Pancreas (tissue), 10 donors: Measurements from ENCODE around the gene RPN2. TPM values are rescaled to one million over a fixed set of nuclear protein-coding genes. Genes with fewer than 3 reads are reported as not detected.

Source experiments
- ATAC-seq, 4 donors: fragments of 200-7000 bp; cut with Tn5 transposase; one replicate each; pipeline versions ENCODE4 v1.8.0 to v1.9.1; 2020; ENCODE audit warnings: mild to moderate bottlenecking in 4 of 4, moderate library complexity in 4 of 4
- DNase-seq, 6 donors: peaks; one replicate each; pipeline ENCODE4 v3.0.0-alpha.2; 2020
- FAIRE-seq: peaks from 2 replicates; lab custom pipeline; 2012; peaks lifted over from hg19 to GRCh38; lab: Jason Lieb, UNC
- H3K27ac ChIP-seq, 4 donors: fragments of 200-600 bp; sonication (generic); 1 replicate in 3 of 4; 2 replicates in 1 of 4; pipeline versions ENCODE4 v1.5.0 to v1.8.0; 2020
- H3K27me3 ChIP-seq, 4 donors: fragments of 200-600 bp; one replicate each; pipeline ENCODE4 v1.8.0; 2021
- H3K36me3 ChIP-seq, 3 donors: fragments of 200-600 bp; sonication (generic) in 1 of 3; one replicate each; pipeline versions ENCODE4 v1.5.0 to v1.8.0; 2020 to 2021
- H3K4me1 ChIP-seq, 3 donors: fragments of 200-600 bp; one replicate each; pipeline ENCODE4 v1.8.0; 2021
- H3K4me3 ChIP-seq, 4 donors: fragments of 200-600 bp; sonication (generic) in 2 of 4; one replicate each; pipeline versions ENCODE4 v1.5.0 to v1.8.0; 2020 to 2021
- H3K9me3 ChIP-seq, 4 donors: fragments of 200-600 bp; one replicate each; pipeline ENCODE4 v1.8.0; 2021
- CTCF ChIP-seq, 4 donors: fragments of 200-600 bp; sonication (generic) in 3 of 4; IDR thresholded peaks; one replicate each; pipeline versions ENCODE4 v1.5.0 to v1.8.0; 2021; ENCODE audit warnings: antibody characterized with exemption in 4 of 4
- WGBS, 2 donors: extraction: QIAGEN DNeasy Blood & Tissue Kit; methylation state at CpG; one replicate each; pipeline ENCODE4 v1.1.7; 2013; 5-methylcytosine and 5-hydroxymethylcytosine counted together
- intact Hi-C, 3 donors: fragments of 100-400 bp; cut with DNase I; formaldehyde crosslinking; loops; one replicate each; pipeline versions ENCODE4 v1.11.1 to v1.14.2; 2022
- polyA plus RNA-seq, 2 donors: library from polyadenylated mRNA; stranded (reverse); fragments of 200-250 nt; gene quantifications; one replicate each; pipeline ENCODE4 v1.2.3, GENCODE V29; 2013
- total RNA-seq, 6 donors: library from RNA; stranded (reverse); fragmentation: NEBNext Ultra II Directional in 4 of 6; extraction: Animal tissue kit (Norgen Biotek cat#: 25700) in 4 of 6; gene quantifications; one replicate each; pipeline versions ENCODE4 v1.2.1 to v1.2.4, GENCODE V29; 2021 to 2023
- donor health status: healthy with polysubstance abuse.
- donor health status: DM: no; HTN: no; CAD: no; lungs with moderate emphysema.
- donor health status: DM: no; HTN: no; CAD: no.
- donor health status: control.
- donor health status: control.
- donor health status: Bipolar disorder and iron deficiency.
- donor health status: DM: yes; HTN: yes; CAD: no.
- donor health status: DM: no; HTN: no; CAD: no.
- donor health status: DM: no; HTN: no; CAD: no.
- donor health status: DM: yes; HTN: yes; CAD: no.

RPN2 gene
- total and polyA plus RNA-seq, 8 donors, result 43.8 to 117 (median 80.9) TPM

- no peaks in the 10 kb centered on the region for H3K27me3 ChIP-seq
- ATAC-seq (no peak), FAIRE-seq (no peak), DNase-seq (no peak)
- intact Hi-C loops, result no loop called here
- H3K36me3 ChIP-seq, result no peaks in the 10 kb centered on the region
- no peak for TF ChIP-seq CTCF (IDR thresholded peaks at IDR 0.05)
- H3K27ac ChIP-seq, result no peak overlapping the region
- H3K4me3 ChIP-seq, result no peak overlapping the region
- 78 to 89% methylated on average over 6 of the region's 6 CpGs for WGBS, 2 donors
- no peaks in the 10 kb centered on the region for H3K4me1 ChIP-seq
- no peaks in the 10 kb centered on the region for H3K9me3 ChIP-seq
Observed at GRCh38 chr20:37162646-37163045, 16.5 kb upstream of the RPN2 start.

- ATAC-seq, result no peak
- no peak for TF ChIP-seq CTCF (IDR thresholded peaks at IDR 0.05)
- no peak for FAIRE-seq
- Histone ChIP-seq H3K27me3 (no peaks in the 10 kb centered on the region), H3K36me3 (no peaks in the 10 kb centered on the region), H3K4me3 (no peak overlapping the region), H3K27ac (no peak overlapping the region), H3K4me1 (no peaks in the 10 kb centered on the region), H3K9me3 (no peaks in the 10 kb centered on the region)
- 87 to 91% methylated on average over 4 of the region's 4 CpGs for WGBS, 2 donors
- intact Hi-C loops, result no loop called here
- no peak for DNase-seq
Observed at GRCh38 chr20:37163832-37164554, 15.1 kb upstream of the RPN2 start.

- H3K9me3 ChIP-seq, result no peaks in the 10 kb centered on the region
- H3K36me3 ChIP-seq, result no peaks in the 10 kb centered on the region
- H3K4me1 ChIP-seq, result no peaks in the 10 kb centered on the region
- no peaks in the 10 kb centered on the region for H3K27me3 ChIP-seq
- intact Hi-C loops, result no loop called here
- DNase-seq, result no peak
- ATAC-seq, result no peak
- no peak overlapping the region for H3K4me3 ChIP-seq
- FAIRE-seq, result no peak
- H3K27ac ChIP-seq, result no peak overlapping the region
- TF ChIP-seq CTCF (IDR thresholded peaks at IDR 0.05), result no peak
- WGBS, 2 donors, result 94 to 97% methylated on average over 1 of the region's 1 CpG
Observed at GRCh38 chr20:37165031-37165430, 14.1 kb upstream of the RPN2 start.

GRCh38 chr20:37166867-37167266 is 12.3 kb upstream of the RPN2 start:
- Histone ChIP-seq H3K27me3 (no peaks in the 10 kb centered on the region), H3K27ac (no peak overlapping the region), H3K4me1 (no peaks in the 10 kb centered on the region), H3K9me3 (no peaks in the 10 kb centered on the region), H3K4me3 (no peak overlapping the region), H3K36me3 (no peaks in the 10 kb centered on the region)
- FAIRE-seq (no peak), ATAC-seq (no peak), DNase-seq (no peak)
- no peak for TF ChIP-seq CTCF (IDR thresholded peaks at IDR 0.05)
- intact Hi-C loops, result no loop called here
- WGBS, 2 donors, result 97 to 98% methylated on average over 5 of the region's 5 CpGs

GRCh38 chr20:37172836-37173235 is 6.3 kb upstream of the RPN2 start:
- Histone ChIP-seq H3K36me3 (no peaks in the 10 kb centered on the region), H3K27me3 (no peaks in the 10 kb centered on the region), H3K27ac (no peak overlapping the region), H3K4me3 (no peak overlapping the region), H3K9me3 (no peaks in the 10 kb centered on the region), H3K4me1 (peaks cover 0 to 4% (median 0%) of the 10 kb centered on the region in 3 donors)
- ATAC-seq (no peak), DNase-seq (no peak), FAIRE-seq (no peak)
- intact Hi-C loops, result no loop called here
- TF ChIP-seq CTCF (IDR thresholded peaks at IDR 0.05), result no peak
- WGBS, 2 donors, result 91 to 97% methylated on average over 4 of the region's 4 CpGs
